Kidney tubule cell (primary cell): ENCODE data around the gene EOLA1.
"Not testable (repeated sequence)": the region's sequence is repeated elsewhere in the genome, so short reads cannot be mapped to it uniquely, and the experiment has no call there.

ENCODE experiments used
- DNase-seq: peaks from one replicate; pipeline ENCODE4 v3.0.0-alpha.2; 2018; ENCODE audit warnings: low spot score

Gene EOLA1

GRCh38 chrX:149513825-149514428, 26.9 kb upstream of the EOLA1 start:
- no peak for DNase-seq

DNA sequence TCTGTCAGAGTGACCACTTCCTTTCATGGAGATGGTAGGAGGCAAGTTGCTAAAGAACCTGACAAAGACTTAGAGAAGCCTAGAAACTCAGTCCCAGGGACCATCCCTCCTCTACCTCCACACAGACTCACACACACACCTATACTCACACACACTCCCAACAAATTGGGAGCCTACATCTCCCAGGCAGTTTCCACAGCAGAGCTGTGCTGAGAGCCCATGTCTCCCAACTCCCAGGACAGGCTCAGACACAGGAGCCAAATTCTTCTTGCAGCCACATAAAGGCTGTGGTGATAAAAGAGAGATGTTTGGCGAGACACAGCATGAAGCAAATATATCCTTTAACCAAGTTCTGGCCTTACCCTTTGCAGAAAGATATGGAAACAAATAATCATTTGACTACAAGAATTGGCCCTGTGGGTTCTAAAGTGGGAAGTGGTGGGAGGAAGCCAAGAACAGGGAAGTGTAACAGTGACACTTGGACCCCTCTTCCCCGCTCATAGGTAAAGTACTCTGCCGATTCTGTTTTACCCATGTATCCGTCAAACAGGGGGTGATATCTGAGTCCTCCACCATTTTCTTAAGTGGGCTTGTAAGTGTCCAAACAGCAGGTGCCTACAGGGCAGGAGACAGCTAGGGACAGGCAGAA, 24.7 kb upstream of the EOLA1 start:
- no peak for DNase-seq

GRCh38 chrX:149516604-149517003, 24.2 kb upstream of the EOLA1 start:
- DNase-seq, result no peak

- no peak for DNase-seq
These were observed 23.5 kb upstream of the EOLA1 start for GRCh38 chrX:149517308-149517707.

DNA sequence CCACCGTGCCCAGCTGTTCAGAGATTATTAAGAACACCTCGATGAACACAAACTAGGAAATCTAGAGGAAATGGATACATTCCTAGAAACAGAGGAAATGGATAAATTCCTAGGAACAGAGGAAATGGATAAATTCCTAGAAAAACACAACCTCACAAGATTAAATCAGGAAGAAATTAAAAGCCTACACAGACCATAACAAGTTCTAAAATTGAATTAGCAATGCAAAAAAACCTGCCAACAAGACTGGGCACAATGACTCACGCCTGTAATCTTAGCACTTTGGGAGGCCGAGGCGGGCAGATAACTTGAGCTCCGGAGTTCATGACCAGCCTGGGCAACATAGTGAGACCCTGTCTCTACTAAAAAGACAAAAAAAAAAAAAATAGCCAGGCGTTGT, 22.6 kb upstream of the EOLA1 start:
- no peak for DNase-seq

DNA sequence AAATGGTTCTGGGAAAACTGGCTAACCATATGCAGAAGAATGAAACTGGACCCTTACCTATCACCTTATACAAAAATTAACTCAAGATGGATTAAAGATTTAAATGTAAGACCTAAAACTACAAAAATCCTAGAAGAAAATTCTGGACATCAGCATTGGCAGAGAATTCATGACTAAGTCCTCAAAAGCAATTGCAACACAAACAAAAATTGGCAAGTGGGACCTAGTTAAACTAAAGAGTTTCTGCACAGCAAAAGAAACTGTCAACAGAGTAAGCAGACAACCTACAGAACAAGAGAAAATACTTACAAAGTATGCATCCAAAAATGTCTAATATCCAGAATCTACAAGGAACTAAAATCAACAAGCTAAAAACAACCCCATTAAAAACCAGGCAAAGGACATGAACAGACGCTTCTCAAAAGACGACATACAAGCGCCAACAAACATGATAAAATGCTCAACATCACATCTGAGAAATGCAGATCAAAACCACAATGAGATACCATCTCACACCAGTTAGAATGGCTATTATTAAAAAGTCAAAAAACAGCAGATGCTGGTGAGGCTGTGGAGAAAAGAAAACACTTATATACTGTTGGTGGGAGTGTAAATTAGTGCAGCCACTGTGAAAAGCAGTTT, 20.1 kb upstream of the EOLA1 start:
- DNase-seq, result not testable (repeated sequence)

GRCh38 chrX:149521438-149521837, 19.4 kb upstream of the EOLA1 start:
- DNase-seq, result no peak

DNA sequence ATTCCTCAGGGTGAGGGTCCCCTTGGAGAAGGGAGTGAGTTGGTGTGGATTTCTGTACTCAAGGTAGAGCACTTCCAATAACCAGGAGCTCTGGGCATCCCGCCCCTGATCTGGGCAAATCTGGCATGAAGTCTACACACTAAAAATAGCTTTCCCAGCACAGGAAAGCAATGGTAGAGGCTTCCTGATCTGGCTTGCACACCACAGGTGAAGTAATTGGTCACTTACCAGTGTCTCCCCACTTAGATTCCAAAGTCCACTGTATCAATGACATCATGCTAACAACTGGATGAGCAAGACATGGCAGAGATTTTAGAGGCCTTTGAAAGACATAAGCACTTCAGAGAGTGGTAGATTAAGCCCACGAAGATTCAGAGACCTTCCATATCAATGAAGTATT, 17.9 kb upstream of the EOLA1 start:
- peak; percentile 76 for DNase-seq

DNA sequence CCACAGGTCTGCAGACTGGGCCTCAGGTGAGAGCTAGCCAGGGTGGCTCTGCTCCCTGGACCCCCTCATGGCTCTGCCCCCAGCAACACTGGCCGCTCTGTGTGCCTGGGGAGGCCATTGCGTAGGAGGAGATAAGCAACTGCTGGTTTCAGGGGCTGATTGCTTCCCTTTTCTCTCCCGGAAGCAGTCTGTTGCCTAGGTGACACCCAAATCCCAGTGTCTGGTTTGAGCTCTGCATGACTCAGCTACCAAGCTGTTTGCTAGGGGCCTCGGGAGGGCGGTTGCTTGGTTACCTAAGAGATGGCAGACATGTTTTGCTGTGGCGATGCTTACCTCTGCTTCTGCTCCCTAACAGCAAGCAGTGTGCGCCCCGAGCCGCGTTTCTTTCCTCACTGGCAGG, 15.4 kb upstream of the EOLA1 start:
- peak; percentile 74 for DNase-seq

DNA sequence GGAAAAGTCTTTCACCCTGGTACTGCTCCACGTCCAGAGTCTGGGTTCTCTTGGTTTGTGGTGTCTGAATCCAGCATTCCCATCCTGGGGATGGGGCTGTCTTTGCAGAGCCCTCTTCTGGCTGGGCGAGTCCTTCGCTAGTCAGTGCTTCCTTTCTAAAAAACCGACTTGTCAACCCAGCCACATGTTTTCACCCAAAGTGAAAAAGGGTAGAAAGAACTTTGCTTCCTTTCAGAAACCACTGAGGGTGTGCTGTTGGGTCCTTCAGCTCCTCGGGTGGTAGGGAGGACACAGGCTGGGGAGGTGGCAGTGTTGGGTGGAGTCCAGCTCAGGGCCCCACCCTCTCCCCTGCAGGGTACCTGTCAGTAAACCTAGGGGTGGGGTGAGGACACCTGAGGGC, 14.9 kb upstream of the EOLA1 start:
- DNase-seq, result not testable (repeated sequence)

DNA sequence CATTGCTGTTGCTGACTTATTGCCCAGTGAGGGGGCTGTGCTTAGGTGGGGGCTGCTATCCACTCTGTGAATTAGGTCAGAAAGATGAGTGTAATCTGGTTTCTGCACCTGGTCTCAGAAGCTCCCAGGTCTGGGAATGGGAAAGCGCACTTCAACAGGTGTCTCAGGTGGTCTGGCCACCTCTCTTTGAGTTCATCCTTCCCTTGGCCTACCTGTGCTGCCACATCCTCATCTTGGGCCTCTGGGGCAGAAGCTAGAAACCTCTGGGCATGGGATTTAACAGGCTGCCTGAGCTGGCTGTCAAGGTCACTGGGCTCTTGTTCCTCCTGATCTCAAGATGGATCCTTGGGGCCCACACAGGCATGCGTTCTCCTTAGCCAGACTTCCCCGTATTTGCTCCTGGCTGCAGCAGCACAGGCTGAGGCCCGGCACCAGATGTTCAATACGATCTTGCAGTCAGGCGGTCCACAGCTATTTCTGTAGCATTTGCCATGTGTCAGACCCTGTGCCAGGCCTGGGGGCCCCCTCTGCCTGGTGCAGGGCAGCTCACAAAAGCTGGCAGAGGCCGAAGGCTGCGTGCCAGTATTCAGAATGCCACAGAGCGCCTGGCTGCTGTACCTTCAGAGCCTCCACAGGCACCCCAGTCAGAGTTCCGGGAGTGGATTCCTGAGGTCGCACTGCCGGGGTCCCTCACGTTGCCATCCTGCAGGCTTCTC, 14.3 kb upstream of the EOLA1 start:
- not testable (repeated sequence) for DNase-seq

- DNase-seq, result peak; percentile 57
These were observed 13.1 kb upstream of the EOLA1 start for GRCh38 chrX:149527705-149528104.

DNA sequence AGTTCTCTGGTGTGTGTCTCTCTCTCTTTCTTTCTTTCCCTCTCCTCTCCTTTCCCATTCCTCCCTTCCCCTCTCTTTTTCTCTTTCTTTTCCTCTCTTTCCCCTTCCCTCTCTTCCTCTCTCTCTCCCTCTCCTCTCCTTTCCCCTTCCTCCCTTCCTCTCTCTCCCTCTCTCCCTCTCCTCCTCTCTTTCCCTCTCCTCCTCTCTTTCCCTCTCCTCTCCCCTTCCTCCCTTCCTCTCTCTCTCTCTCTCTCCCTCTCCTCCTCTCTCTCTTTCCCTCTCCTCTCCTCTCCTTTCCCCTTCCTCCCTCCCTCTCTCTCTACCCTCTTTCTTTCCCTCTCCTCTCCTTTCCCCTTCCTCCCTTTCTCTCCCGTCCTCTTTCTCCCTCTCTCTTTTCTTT, 12.4 kb upstream of the EOLA1 start:
- DNase-seq, result no peak

- DNase-seq, result no peak
These were observed 9.2 kb upstream of the EOLA1 start for GRCh38 chrX:149531599-149531998.

- DNase-seq, result not testable (repeated sequence)
These were observed 7.9 kb upstream of the EOLA1 start for GRCh38 chrX:149532868-149533267.

DNA sequence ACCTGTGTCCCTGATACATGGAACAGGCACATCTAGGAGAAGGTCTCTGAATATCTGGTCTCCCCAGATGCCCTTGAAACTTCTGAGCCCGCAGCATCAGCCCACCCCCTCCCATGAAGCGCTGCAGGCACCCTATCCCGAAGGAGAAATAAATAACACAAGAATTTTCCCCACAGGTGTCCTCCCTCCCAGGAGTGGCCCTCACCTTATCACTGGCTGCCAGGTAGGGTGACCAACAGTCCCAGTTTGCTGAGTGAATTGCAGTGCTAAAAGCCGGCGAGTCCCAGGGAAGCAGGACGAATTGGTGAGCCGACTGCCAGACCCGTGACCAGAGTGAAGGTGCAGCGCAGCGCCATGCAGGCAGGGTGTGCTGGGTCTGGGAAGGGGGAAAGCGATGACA, 6.8 kb upstream of the EOLA1 start:
- not testable (repeated sequence) for DNase-seq

GRCh38 chrX:149534926-149535602, 5.7 kb upstream of the EOLA1 start:
- DNase-seq, result not testable (repeated sequence)

GRCh38 chrX:149537474-149537873, 3.3 kb upstream of the EOLA1 start:
- DNase-seq, result not testable (repeated sequence)

- DNase-seq, result peak; percentile 93
These were observed 1.3 kb upstream of the EOLA1 start for GRCh38 chrX:149539283-149540130.

GRCh38 chrX:149540131-149540620, 636 bp upstream of the EOLA1 start:
- DNase-seq, result peak; percentile 79

DNA sequence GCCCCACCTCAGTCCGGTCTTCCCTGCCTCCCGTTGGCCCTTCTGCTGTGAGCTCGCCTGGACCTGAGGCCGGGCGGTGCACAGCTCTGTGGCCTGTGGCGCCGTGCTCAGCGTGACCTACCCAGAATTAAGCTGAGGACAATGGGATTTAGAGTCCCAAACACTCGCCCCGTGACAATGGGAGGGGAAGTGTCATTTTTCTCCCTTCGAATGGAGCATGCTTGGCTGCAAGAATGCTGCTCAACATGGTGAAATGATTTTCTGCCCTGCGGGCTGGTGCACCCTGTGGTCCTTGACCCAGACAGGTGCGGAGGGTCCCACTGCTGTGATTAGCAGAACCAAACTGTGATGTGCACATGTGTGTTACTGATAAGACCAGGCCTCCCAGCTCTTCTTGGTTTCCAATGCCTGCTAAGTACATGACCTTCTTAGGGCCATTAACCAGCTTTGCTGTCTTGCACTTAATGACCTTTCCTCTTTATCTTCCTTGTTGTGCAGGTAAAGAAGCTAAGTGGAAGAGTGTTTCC, 772 bp downstream of the EOLA1 start:
- no peak for DNase-seq
